HS-5 (cell line): ENCODE results near the gene IER3IP1.
"Not testable (repeated sequence)": the region's sequence is repeated elsewhere in the genome, so short reads cannot be mapped to it uniquely, and the experiment has no call there.

Source experiments
- DNase-seq: peaks from one replicate; pipeline ENCODE4 v3.0.0-alpha.2; 2012; ENCODE audit warnings: low read depth

IER3IP1 gene

DNA sequence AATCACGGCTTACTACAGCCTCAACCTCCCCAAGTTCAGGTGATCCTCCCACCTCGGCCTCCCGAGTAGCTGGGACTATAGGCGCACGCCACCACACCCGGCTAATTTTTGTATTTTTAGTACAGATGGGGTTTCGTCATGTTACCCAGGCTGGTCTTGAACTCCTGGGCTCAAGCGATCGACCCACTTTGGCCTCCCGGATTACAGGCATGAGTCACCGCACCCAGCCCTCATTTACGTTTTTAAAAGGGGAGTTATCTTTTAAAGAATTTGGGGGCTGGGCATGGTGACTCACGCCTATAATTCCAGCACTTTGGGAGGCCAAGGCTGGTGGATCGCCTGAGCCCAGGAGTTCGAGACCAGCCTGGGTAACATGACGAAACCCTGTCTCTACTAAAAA lies 17.8 kb downstream of the IER3IP1 start:
- not testable (repeated sequence) for DNase-seq

DNA sequence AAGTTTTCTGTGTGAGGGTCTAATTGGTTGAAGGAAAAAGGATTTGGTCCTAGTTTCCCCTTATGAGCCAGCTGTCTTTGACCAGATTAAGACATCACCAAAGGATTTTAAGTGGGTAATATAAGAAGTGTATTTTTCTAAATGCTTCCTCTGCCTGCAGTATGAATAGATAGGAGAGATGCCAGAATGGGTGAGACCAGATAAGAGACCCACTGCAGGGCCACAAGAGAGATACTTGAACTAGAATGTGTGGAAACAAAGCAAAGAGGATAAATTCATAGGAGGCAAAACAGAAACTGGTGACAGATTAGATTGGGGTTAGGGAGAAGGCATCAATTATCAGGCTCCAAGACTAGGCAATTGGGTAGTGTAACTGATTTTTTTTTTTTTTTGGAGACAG lies 24.7 kb downstream of the IER3IP1 start:
- no peak for DNase-seq

DNA sequence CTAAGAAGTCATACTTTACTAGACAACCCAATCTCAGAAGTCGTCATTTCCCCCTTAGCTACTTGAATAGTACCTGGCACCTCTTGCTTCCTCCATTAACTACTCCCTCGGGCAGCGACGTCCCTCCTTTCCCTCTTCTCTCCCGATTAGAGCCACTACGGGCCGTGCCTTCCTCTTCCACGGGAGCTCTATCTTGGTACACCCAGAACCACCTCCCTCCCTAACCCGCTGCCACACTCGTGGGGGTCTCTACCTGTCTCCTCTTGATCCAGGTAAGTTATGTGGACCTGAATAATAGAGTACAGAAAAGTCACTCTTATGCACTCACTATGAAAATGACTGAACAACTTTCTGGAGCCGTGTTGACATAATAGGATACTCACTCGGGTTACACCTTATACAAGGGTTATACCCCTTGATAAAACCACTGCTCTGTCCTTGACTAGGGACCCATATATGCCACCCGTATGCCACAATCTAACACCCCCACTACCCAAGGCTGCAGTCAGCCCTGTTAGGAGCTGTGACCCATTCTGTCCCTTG lies 25.3 kb downstream of the IER3IP1 start:
- DNase-seq, result no peak

DNA sequence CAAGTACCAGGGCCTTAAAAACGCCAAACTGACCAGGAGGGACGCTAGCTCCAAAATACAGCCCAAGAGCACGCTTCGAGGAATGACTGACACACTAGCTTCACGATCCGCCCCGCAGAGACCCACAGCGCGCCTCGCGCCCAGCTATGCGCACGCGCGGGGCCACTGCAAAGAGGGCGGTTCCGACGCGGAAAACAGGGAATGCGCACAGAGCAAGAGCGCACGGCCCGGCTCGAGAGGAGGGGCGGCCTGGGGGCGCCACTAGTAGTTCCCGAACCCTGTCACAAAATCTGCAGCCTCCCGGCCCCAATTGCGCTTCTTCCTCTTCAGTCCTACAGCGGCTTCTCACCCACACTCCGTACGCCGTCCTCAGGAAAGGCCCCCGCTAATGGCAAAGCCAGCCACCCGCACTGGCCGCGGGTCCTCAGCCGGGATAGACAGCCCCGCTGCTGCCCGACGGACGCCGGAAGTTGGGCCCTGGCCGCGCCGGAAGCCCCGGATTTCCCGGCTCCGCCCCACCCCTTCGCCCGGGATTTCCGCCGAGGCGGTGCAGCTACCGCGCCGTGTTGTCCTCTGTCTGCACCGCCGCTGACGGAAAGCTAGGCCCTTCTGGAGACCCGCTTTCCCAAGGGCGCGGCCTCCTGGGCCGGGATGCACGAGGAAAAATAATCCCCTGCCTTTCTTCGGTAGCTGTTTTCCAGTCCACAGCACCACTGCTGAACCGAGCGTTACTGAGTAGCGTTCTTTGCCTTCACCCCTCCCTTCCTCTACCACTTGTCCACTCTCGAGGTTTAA lies 25.9 kb downstream of the IER3IP1 start, which contains the start of gene HDHD2:
Gene HDHD2, minus strand, starts transcription at position 472 of the 795 bp plus-strand sequence. CDS start 14,061 bp downstream, outside the sequence.
- DNase-seq, result peak; percentile 24

DNA sequence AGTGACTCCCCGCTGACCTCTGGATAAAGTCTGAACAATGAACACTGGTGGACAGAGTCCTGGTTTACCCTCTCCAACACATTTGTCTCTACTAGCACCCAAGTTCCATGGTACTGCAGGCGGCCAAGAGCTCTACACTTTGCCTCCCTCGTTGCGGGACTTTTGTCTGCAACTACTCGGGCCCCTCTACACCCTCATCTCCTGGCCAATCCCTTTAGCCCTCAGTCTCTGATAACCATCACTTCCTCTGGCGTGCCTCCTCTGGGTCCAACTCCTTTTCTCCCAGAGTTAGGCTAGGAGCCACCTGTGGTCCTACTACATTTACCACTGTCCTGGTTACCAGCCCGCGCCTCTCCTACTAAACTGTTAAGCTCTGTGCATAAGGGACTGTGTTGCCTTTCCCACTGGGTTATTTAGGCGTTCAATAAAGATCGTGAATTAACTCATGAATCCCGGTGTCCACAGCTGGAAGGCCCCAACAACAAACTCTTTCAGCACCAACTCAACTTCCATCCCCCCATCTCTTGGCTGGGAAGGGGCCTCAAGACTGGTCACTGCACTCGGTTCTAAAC lies 26.6 kb downstream of the IER3IP1 start:
- no peak for DNase-seq

DNA sequence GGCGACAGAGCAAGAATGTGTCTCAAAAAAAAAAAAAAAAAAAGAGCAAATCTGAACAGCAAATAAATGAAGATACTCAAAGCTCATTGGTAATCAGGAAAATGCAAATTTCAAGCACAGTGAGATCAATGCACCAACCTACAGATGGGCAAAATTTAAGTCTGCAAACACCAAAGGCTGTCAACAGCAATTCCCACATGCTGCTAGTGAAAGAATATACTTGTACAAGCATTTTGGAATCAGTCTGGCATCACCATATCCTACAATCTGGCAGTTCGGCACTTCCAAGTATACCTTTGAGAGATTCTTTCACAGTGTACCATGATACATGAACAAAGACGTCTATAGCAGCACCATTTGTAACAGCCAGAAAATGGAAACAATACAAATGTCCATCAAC lies 30.0 kb downstream of the IER3IP1 start:
- no peak for DNase-seq

DNA sequence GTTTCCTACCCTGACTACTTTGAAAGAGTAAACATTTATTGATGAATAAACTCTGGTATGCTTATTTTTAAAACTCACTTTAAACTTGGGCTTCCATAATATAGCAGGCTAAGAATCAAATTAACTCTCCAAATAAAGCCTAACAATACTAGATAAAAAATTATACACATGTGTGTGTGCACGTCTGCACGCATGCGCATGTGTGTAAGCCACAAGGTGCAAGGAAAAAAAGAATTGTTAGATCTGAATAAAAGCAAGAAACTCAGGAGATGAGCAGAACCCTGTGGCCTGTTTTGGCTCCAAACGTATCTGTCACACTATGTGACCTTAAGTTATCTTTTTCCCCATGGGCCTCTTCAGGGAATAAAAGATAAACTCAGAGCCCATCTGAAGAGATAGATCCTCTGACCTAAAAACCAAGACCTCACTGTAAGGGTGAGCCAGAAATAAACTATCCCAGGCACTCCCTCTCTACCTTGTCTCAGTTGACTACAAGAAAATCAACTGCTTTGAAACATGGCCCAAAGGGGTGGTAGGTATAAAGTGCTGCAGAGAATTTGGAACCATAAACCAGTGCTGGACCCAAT lies 32.2 kb downstream of the IER3IP1 start:
- no peak for DNase-seq

DNA sequence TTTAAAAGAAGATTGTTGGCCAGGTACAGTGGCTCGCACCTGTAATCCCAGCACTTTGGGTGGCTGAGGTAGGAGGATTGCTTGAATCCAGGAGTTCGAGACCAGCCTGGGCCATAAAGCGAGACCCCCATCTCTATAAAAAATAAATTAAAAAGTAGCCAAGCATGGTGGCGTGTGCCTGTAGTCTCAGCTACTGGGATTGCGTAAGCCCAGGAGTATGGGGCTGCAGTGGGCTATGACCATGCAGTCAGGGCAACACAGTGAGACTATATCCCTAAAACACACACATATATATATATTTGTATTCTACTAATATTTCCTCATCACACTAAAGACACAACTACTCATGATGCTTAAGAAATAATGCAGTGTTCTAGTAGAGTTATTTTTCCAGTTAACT lies 33.0 kb downstream of the IER3IP1 start:
- DNase-seq, result no peak

DNA sequence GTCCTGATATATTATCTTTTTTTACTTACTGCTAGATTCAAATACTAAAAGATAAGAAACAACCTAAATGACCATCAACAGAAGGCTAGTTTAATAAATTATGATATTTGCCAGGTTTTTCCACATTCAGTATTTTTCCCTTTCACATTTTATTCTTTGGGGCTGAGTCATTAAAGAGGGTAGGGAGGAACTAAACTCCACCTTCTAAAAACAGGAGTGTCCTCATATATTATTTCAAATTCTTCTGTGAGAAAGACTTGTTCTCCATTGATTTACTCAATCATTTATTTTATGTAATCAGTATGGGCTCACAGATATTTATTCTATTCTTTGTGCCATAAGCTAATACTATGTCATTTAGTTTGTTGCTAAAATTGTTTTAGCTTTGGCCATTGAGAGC lies 34.9 kb downstream of the IER3IP1 start:
- DNase-seq, result no peak

DNA sequence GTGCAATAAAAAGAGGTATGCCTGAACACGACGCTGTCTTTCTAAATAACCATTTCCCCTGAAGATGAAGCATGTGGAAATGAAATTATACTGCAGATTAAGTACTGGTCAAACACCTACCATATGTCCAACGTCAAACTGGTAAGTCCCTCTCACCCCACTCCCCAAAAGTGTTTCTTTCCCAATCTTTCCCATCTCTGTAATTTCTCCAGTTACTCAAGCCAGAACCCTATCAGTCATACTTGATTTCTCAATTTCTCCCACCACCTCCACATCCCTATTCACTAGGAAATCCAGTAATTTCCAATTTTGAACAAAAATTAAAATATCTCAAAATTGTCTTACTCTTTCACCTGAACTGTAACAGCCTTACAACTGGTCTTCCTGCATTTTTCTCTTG lies 55.0 kb downstream of the IER3IP1 start:
- DNase-seq, result no peak

DNA sequence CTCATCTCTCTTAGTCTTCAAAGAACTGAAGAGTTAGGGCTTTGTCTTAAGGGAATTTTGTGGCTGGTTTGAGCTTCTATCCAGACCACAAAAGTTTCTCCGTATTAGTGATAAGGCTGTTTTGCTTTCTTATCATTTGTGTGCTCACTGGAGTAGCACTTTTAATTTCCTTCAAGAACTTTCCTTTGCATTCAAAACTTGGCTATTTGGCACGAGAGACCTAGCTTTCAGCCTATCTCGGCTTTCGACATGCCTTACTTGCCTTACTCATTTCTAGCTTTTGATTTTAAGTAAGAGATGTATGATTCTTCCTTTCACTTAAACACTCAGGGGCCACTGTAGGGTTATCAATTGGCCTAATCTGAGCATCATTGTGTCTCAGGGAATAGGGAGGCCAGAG lies 55.7 kb downstream of the IER3IP1 start:
- DNase-seq, result no peak

DNA sequence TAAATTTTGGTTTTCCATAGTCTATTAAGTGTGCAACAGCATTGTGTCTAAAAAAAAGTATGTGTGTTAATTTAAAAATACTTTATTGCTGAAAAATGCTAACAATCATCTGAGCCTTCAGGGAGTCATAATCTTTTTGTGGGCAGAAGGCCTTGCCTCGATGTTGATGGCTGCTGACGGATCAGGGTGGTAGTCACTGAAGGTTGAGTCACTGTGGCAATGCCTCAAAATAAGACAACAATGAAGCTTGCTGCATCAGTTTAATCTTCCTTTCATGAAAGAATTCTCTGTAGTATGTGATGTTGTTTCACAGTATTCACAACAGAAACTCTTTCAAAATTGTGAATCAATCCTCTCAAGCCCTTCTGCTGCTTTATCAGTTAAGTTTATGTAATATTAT lies 57.2 kb downstream of the IER3IP1 start:
- DNase-seq, result peak; percentile 1

DNA sequence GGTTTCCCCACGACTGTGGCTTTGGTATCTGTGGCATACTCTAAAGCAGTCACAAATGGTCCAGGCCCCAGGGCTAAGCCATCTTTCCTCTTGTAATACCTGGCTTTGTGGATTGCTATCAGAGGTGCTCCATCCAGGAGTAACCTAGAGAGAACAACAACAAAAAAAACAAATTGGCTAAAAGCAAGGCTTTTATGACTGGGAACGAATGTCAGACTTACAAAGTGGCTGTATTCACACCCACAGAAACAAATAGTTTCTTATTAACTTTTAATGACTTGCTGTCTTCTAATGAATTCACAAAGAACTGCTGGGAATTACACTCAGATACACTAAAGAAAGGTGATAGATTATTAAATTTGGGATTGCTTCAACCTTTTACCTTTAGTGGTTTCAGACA lies 61.0 kb downstream of the IER3IP1 start:
- no peak for DNase-seq

DNA sequence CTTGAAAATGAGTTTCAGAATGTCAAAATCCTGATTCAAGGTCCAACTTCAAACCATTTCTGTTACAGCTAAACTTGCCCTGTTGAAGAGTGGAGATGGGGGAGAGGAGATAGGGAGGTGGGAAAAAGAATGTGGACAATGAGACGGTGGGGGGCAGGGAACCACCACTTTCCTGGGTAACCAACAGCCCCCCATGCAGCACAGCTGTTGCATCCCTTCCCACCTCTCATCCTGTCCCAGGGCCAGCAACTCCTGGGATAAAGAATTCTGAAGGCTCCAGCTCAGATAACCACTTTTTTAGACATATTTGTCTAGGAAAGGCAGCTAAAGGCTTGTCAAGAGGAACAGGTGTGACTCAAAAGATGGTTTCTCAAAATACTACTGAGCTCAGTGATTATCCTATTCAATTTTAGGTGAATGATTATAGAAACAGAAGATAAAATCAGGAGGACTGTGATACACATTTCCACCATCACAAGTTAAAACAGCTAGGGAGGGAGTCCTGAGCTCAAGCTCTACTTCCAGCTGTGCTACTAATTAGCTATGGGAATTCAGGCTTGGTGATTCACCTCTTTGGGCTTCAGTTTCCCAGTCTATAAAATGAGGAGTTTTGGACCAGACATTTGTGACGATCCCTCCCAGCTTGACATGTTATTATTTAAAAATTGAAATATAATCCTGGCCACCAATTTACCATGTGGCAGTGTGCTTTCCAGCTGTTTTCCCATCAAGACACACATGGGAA lies 62.2 kb downstream of the IER3IP1 start:
- DNase-seq, result no peak

DNA sequence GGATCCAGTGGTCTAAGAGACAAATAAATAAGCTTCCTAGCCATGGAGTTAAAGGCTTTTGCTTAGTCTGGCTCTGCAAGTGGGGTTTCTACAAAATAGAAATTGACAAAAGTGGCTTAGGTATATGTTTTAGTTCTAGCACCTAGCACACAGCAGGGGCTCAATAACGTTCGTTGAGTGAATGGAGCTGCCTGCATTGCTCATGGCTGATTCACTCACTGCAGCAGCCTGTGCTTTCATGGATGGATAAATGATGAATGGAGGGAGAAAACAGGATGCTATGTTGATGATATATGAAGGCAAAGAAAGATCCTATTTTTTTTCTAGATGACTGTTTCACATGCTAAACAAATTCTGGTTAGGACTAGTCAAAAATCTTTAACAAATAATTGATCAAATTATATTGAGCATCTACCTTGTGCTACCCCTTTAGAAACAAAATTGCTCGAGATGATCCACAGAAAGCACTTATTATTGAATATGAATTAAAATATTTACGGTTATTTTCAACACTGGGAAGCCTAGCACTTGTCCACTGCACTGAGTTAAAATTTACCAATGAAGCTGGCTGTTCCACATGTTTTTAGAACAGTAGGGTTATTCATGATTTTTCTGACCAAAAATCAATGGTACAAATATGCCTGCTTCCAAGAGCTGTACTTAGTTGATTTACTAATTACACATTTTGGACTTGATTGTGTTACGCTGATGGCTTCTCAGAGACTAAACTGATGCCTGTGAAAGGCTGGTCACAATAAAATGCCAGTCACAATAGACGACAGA lies 65.5 kb downstream of the IER3IP1 start:
- DNase-seq, result no peak

DNA sequence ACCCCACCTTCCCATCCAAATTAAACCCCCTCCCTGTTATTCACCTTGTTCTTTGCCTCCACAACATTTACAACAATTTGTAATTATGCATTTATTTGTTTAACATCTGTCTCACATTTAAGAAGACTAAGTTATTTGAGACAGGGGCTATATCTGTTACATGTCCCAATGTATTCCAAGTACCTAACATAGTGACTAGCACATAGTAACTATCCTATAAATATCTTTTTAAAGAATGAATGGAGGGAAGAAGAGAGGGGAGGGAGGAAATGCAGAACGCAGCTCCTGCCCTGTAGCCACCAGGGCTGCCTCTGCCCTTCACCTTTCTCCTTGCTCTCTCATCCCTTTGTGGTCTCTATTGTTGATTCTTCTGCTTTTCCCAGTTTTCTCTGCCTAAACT lies 66.4 kb downstream of the IER3IP1 start:
- no peak for DNase-seq

DNA sequence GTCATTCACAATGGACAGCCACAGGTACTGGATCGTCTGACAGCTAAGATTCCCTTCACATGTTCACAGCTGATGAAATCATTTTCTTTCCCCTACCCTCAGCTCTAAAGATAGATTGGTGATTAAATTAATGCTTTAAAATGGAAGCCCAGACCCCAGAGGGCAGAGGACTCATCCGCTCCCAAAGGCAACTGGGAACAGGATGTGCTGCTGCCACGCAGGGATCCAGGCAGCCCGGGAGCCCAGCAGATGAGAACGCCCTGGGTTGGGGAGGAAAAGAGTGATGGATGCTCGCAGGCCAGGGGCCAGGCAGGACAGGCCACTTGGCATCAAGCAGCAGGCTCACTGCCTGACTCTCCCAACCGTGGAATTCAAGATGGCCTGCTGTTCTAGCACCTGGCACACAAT lies 67.2 kb downstream of the IER3IP1 start:
- DNase-seq, result no peak

DNA sequence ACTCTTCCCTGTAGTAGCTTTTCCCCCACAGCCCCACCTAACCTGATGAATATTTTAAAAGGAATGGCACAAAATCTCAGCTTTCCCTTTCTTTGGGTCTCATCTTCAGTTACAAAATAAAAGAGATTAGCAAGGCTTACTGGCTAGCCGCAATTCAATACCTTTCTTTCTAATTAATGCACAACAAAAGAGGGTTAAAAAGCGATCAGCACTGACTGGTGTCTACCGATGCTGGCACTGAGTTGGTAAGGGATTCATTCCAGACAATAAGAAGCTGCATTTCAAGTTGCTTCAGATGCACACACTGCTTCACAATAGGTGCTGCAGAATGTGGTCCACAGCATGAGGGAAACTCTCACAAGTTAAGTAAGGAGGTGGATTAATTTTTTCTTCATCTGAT lies 67.8 kb downstream of the IER3IP1 start:
- DNase-seq, result no peak
